SKM-1 treated with dmso at 0.1 percent for 144 hours (cell line): ENCODE data around the gene PLXNB2.
"Not testable (repeated sequence)": the region's sequence is repeated elsewhere in the genome, so short reads cannot be mapped to it uniquely, and the experiment has no call there.

Source experiments
- DNase-seq: peaks from one replicate; lab custom pipeline; 2025; ENCODE audit not compliant: unreplicated experiment; lab: John Stamatoyannopoulos, UW

PLXNB2 gene

GRCh38 chr22:50326225-50326955, 18.9 kb upstream of the PLXNB2 start:
- no peak for DNase-seq

- DNase-seq, result no peak
Measured at GRCh38 chr22:50325444-50326224, 18.2 kb upstream of the PLXNB2 start.

- DNase-seq, result no peak
Measured at GRCh38 chr22:50323900-50324299, 16.5 kb upstream of the PLXNB2 start.

- DNase-seq, result not testable (repeated sequence)
Measured at GRCh38 chr22:50322382-50323104, 15.1 kb upstream of the PLXNB2 start.

GRCh38 chr22:50320671-50321325, 13.4 kb upstream of the PLXNB2 start:
- DNase-seq, result no peak

- no peak for DNase-seq
Measured at GRCh38 chr22:50320116-50320515, 12.7 kb upstream of the PLXNB2 start.

GRCh38 chr22:50319503-50319951, 12.1 kb upstream of the PLXNB2 start:
- DNase-seq, result no peak

GRCh38 chr22:50318698-50319411, 11.4 kb upstream of the PLXNB2 start:
- no peak for DNase-seq

GRCh38 chr22:50318356-50318697, 10.9 kb upstream of the PLXNB2 start:
- DNase-seq, result no peak

GRCh38 chr22:50317674-50318073, 10.2 kb upstream of the PLXNB2 start:
- no peak for DNase-seq

GRCh38 chr22:50317178-50317577, 9.7 kb upstream of the PLXNB2 start:
- no peak for DNase-seq

GRCh38 chr22:50316114-50317065, 8.9 kb upstream of the PLXNB2 start:
- DNase-seq, result no peak

- no peak for DNase-seq
Measured at GRCh38 chr22:50315289-50316113, 8.1 kb upstream of the PLXNB2 start.

GRCh38 chr22:50314455-50315288, 7.2 kb upstream of the PLXNB2 start:
- peak; percentile 78 for DNase-seq

- no peak for DNase-seq
Measured at GRCh38 chr22:50314081-50314454, 6.6 kb upstream of the PLXNB2 start.

- DNase-seq, result no peak
Measured at GRCh38 chr22:50313600-50313999, 6.2 kb upstream of the PLXNB2 start.

- DNase-seq, result no peak
Measured at GRCh38 chr22:50313021-50313420, 5.6 kb upstream of the PLXNB2 start.

GRCh38 chr22:50312371-50312770, 4.9 kb upstream of the PLXNB2 start:
- no peak for DNase-seq
